ENCODE data around the gene CDK3.

GRCh38 chr17:76022285-76022684 lies 21.6 kb downstream of the CDK3 start:
- TF ChIP-seq CTCF (IDR thresholded peaks at IDR 0.05) (no peak), POLR2A (IDR thresholded peaks at IDR 0.05) (no peak)
